ENCODE results near the gene LURAP1L.

DNA sequence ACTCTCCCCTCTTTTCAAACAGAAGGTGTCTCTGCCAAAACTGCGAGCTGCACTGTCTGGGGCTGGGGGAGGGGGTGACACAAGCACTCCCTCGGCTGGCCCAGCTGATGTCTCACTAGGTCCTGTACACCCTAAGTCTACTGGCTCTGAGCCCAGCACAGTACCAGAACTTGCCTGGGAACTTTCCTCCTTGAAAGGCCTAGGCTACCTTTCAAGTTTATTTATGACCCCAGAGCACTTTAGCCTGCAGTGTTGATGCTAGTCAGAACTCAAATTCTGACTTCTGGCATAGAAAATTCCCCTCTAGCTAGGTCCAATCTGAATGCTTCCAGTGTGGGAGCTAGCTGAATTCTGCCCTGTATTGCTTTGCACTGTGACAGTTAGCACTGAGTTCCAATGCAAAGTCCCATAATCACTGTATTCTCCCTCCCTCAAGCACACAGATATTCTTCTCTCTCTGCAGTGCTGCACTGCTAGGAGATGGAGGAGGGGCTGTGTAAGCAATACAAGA is 10.5 kb downstream of the LURAP1L start:
- TF ChIP-seq EZH2 (IDR thresholded peaks at IDR 0.05; ENCODE audit: insufficient read depth, low read length): no peak
- TF ChIP-seq, protein P1, sequence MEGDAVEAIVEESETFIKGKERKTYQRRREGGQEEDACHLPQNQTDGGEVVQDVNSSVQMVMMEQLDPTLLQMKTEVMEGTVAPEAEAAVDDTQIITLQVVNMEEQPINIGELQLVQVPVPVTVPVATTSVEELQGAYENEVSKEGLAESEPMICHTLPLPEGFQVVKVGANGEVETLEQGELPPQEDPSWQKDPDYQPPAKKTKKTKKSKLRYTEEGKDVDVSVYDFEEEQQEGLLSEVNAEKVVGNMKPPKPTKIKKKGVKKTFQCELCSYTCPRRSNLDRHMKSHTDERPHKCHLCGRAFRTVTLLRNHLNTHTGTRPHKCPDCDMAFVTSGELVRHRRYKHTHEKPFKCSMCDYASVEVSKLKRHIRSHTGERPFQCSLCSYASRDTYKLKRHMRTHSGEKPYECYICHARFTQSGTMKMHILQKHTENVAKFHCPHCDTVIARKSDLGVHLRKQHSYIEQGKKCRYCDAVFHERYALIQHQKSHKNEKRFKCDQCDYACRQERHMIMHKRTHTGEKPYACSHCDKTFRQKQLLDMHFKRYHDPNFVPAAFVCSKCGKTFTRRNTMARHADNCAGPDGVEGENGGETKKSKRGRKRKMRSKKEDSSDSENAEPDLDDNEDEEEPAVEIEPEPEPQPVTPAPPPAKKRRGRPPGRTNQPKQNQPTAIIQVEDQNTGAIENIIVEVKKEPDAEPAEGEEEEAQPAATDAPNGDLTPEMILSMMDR (IDR thresholded peaks at IDR 0.05; ENCODE audit: insufficient read depth, low read depth, low read length): no peak
